Measurements from ENCODE around the gene XPO4.

XPO4 gene

GRCh38 chr13:20826843-20827560 lies 75.5 kb downstream of the XPO4 start:
- no peak for DNase-seq

- DNase-seq, result no peak
Measured at GRCh38 chr13:20826301-20826700, 76.2 kb downstream of the XPO4 start.

DNA sequence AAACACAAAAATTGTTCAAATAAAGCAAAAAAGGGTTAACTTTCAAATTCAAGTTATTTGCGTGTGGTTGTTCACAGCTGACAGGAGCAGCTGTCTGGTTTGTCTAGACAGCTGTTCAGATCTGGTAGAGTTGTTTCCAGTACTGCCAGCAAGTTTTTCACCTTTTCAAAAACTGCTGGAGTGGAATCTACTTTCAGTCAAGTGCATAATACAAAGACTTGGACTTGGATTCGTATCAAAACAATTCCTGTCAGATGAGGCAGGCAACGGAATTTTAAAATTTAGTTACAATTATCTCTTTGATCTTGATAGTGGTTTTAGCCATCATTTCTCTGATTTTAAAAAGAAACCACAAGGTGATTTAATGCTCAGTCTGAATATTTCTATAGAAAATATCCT lies 77.1 kb downstream of the XPO4 start:
- no peak for DNase-seq

DNA sequence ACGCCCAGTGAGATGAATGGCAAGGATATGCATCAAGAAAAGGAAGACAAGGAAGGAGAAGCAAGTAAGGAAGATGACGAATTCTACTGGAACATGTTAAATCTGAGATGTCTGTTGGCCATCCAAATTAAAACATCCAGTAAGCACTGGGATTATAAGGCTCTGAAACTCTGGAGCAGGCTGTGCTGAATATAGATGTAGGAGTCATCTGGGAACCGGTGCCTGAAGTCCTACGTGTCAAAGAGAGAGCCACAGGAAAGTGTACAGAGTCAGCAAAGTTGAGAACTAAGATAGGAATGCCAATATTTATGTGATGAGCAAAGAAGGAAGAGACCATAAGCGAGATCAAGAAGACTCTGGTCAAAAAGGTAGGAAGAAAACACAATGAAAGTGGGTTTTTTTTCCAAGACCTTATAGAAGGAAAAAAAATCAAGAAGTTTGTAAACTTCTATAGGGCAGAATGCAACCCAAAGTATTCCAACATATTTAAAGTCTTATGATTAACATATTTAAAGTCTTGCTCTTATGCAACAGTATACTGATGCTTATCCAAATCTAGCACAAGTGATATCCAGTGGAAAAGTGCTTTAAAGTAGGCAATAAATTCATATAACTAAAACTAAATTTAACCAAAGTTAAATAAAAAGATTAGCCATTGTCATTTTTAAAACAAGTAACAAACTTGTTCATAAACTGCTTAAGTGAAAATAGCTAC lies 77.6 kb downstream of the XPO4 start:
- DNase-seq, result no peak

GRCh38 chr13:20823071-20823470 lies 79.5 kb downstream of the XPO4 start:
- no peak for DNase-seq

- no peak for DNase-seq
Measured at GRCh38 chr13:20822406-20822805, 80.1 kb downstream of the XPO4 start.

- no peak for DNase-seq
Measured at GRCh38 chr13:20819715-20820114, 82.8 kb downstream of the XPO4 start.

DNA sequence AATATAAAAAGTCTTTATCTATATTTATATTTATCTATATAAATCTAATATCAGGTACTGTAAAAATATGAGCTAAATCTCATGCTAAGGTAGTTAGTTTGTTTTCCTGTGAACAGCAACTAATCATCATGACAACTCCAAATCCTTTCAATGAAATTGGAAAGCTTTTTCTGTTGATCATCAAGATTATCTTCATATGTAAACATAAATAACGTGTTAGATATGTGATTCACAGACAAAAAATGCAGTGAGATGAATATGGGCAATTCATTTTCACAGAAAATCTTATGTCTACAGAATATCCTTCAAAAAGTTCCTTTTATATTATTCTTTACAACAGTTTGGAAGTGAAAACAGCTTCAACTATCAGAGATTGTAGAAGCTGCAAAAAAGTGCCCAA lies 87.1 kb downstream of the XPO4 start:
- DNase-seq, result no peak

GRCh38 chr13:20814224-20814910 lies 88.2 kb downstream of the XPO4 start:
- no peak for DNase-seq

- no peak for DNase-seq
Measured at GRCh38 chr13:20812890-20813289, 89.7 kb downstream of the XPO4 start.

GRCh38 chr13:20810808-20811207 lies 91.7 kb downstream of the XPO4 start:
- no peak for DNase-seq

- no peak for DNase-seq
Measured at GRCh38 chr13:20808874-20809273, 93.7 kb downstream of the XPO4 start.

DNA sequence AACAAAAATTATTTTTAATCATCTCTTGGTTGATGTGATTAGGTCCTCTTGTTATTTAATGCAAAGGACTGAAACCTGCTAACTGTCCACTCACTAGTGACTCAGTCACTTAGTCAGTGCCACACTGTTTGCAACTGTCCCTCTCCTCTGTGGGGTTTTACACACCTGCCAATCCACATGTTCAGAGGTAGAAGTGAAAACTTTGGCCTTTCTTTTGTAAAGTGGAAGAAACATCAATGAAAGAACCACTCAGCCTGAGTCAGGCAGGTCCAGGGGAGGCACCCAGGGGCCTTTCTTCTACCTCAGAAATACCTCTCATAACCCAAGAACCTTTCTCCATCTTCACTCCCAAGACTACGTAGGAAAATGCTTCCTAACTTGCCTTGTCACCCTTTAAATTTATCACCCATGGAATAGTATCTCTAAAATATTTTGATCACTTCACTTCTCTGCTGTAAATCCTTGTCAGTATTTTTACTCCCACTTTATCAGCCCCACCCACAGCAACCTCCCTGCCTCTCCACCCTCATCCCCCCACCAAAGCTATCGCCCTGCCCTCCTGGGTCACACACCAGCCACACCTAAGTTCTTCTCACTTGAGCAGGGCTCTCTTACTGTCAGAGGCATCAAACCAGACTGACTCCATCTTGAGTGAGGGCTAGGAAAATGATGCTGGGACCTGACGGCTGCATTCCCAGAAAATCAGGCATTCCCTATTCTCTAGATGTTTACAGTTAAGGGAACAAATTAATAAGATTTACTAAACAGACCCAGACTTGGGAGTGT lies 99.2 kb downstream of the XPO4 start:
- DNase-seq, result no peak

DNA sequence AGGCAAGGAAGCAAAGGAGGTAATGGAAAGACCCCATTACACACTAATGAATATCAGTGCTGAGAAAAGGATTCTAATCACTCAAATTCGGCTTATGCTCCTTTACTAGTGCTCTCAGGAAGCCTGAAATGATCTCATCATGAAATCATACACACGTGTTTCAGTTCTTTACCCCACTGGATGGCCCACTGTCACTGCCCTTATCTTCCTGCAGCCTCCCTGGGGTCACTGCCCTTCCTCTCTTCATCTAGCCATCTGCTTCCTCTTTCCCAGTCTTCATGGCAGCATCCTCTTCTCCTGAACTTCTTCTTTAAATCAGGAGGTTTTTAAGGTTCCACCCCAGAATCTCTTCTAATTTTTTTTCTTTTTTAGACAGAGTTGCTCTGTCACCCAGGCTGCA lies 100.8 kb downstream of the XPO4 start:
- DNase-seq, result no peak

DNA sequence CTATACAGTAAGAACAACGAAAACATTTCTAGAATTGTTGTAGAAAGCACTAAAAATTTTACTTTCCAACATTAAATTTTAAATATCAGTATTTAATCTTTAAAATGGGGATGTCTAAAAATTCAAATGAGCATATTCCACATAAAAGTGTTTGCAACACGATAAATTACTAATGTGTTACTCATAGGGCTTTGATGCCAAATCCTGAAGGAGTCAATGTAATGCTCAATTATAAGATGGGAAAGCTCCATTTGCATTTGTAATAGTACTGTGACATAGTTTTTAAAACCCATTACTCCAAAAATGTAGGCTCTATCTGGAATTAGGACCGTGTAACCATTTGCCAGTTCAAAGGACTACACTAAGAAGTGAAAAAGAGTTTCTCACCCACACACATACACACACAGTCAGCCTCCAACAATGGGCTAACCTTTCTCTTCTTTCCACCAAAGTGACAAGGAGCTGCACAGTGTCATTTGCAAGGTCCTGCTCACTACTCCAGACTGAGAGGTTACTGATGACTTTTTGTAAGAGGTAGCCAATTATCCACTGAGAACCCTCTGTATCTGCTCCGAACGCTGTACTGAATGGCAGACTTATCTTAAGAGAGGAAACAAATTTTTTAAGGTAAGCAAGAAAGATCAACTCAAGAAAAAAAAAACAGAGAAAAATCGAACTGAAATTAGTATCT lies 102.7 kb downstream of the XPO4 start:
- no peak for DNase-seq

DNA sequence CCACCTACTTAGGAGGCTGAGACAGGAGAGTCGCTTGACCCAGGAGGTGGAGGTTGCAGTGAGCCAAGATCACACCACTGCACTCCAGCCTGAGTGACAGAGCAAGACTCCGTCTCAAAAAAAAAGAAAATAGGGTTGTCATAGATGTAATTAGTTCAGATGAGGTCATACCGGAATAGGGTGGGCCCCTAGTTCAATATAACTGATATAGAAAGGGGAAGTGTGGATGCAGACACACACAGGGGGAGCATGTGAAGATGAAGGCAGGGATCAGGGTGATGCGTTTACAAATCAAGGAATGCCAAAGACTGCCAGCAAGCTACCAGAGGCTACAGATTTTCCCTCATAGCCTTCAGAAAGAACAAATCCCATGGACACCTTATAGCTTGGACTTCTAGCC lies 104.5 kb downstream of the XPO4 start:
- no peak for DNase-seq

DNA sequence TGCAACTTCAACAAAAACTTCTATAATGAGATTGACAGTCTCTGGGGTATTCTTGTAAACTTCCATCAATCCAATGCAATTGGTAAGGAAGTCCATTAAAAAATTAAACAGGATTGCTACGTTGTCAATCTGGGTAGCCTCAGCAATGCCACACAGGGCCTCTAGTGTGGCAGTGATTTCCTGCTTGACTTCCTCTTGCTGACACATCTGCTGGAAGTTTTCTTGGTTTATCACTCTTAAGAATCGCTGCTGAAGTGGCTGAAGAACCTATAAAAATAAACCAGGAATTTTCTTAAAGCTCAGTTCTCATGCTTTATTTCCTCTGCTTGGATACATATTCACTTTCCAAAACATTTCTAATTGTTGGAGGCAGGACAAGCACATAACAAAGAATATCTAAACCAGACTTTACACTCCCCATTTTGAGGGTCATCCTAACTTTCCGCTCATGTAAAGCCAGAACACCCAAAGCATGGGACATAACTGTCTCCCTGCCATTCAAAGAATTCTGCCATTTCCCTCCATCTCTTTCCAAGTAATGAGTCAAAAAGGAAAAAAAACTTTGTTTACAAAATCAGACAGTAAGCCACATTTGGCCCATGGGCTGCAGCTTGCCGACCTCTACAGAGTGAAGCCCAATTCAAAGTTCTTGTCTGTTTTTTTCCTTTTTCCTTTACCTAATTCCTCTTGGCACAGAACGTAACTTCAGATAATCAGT lies 105.6 kb downstream of the XPO4 start:
- no peak for DNase-seq

DNA sequence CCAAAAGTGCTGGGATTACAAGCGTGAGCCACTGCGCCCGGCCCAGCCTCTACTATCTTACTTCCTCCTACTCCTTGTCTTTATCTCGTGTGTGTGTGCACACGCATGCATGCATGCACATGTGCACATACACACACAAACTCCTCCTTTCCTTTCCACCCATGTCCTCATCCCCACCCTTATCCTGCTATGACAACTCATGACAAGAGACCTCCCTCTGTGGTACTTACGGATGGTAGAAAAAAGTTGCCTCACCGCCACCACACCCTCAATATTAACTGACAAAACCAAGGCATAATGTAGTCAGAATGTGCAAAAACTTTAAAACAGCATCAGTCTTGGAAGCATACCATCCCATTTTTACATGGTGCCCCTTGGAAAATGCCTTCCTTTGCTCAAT lies 112.9 kb downstream of the XPO4 start:
- DNase-seq, result no peak

DNA sequence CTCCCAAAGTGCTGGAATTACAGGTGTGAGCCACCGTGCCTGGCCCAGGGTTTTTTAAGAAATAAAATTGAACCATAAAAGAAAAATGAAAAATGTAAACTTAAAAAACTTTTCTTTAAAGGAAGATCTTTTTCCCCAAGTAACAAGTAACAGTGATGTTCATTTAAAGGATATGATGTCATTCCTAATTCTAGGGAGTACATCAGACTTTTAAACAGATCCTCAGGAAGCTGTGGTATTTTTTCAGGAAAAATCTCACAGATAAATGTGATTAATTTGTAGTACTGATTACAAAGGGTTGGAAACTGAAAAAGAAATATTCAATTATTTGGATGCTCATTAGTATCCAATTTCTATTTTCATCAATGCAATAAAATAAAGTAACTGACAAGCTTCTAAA lies 114.2 kb downstream of the XPO4 start:
- DNase-seq, result no peak

GRCh38 chr13:20787180-20787579 lies 115.4 kb downstream of the XPO4 start:
- DNase-seq, result no peak

DNA sequence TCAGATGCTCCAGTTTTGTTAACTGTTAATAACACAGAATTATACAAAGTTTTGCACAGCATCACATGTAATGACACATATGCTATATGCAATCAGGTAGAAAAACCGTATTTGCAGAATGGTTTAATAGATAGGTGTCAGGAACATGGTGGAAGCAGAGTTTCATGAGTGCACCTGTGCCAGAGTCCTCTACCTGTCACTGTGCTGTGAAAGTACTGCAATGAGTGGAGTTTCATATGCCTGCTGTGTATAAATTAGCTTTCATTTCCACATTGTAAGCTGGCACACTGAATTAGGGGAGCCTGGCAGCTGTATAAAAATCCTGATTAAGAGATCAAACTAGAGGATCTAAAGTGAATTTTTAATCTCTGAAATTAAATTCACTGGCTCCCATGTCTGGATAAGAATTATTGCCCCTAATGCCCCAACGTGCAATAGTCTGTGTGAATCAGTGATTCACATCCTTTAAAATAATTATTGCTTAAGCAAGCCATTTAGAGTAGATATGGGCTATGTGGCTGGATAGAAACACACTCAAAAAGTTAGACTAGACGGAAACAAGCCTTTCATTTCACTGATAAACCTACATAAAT lies 120.3 kb downstream of the XPO4 start:
- DNase-seq, result no peak

- no peak for DNase-seq
Measured at GRCh38 chr13:20780317-20780716, 122.2 kb downstream of the XPO4 start.

Data from activated CD4-positive, alpha-beta T cell treated with anti-CD3 and anti-CD28 coated beads, Interleukin-10, Interleukin-2, amounts not matched to agents 100 ng/mL and 50 ng/mL, durations not matched to agents 16 hours and 8 hours (primary cell).